Neural crest cell (in vitro differentiated cells): ENCODE measurements around the gene RNF115. TPM values are rescaled to one million over a fixed set of nuclear protein-coding genes. Genes with fewer than 3 reads are reported as not detected.

Source experiments
- DNase-seq: peaks from one replicate; pipeline ENCODE4 v3.0.0; 2021; ENCODE audit warnings: low read depth, mixed read lengths, low spot score
- H3K27ac Mint-ChIP-seq: one replicate; pipeline ENCODE4 v1.8.0; 2021; ENCODE audit warnings: mild to moderate bottlenecking, mixed read lengths; ENCODE audit not compliant: unreplicated experiment
- H3K27me3 Mint-ChIP-seq: 2 replicates; pipeline ENCODE4 v1.8.0; 2021; ENCODE audit warnings: low read depth, mild to moderate bottlenecking, mixed read lengths
- H3K36me3 Mint-ChIP-seq: 2 replicates; pipeline ENCODE4 v1.8.0; 2021; ENCODE audit warnings: low read depth, mild to moderate bottlenecking, mixed read lengths
- H3K4me1 Mint-ChIP-seq: 2 replicates; pipeline ENCODE4 v1.8.0; 2021; ENCODE audit warnings: mixed read lengths
- H3K4me3 Mint-ChIP-seq: one replicate; pipeline ENCODE4 v1.8.0; 2021; ENCODE audit warnings: mild to moderate bottlenecking, mixed read lengths
- H3K9me3 Mint-ChIP-seq: 2 replicates; pipeline ENCODE4 v1.8.0; 2021; ENCODE audit warnings: mixed read lengths
- CTCF ChIP-seq: fragments of 200-600 bp; sonication (generic); conservative IDR thresholded peaks from 2 replicates; pipeline ENCODE4 v1.5.0; 2021; ENCODE audit warnings: antibody characterized with exemption, mild to moderate bottlenecking
- microRNA-seq: library from miRNA; unstranded; fragments of <30 nt; microRNA quantifications from one replicate; pipeline ENCODE4, GENCODE V29; 2020
- total RNA-seq: library from RNA; stranded (reverse); gene quantifications from 2 replicates; pipeline ENCODE4 v1.2.1, GENCODE V29; 2021

RNF115 gene
- total RNA-seq, 1 donor from 2014 or later = 12.5 TPM

- no peaks in the 10 kb centered on the region for H3K4me1 Mint-ChIP-seq
- H3K36me3 Mint-ChIP-seq = no peaks in the 10 kb centered on the region
- DNase-seq = no peak
- H3K9me3 Mint-ChIP-seq = no peaks in the 10 kb centered on the region
- H3K4me3 Mint-ChIP-seq = no peak overlapping the region
- no peaks in the 10 kb centered on the region for H3K27me3 Mint-ChIP-seq
- TF ChIP-seq CTCF = no peak
- H3K27ac Mint-ChIP-seq = no peak overlapping the region
Measured at GRCh38 chr1:145688924-145689323, 135.0 kb downstream of the RNF115 start.

Small RNA genes within 50 kb of the gene (microRNA-seq; reads per million reads assigned to microRNA genes)
- gene MIR6736 = 1.8 reads per million

Other genes starting within 250 kb of the RNF115 start
- gene GPR89A, start 216.1 kb downstream of the RNF115 start, total RNA-seq = 27.2 and 29.0 TPM in 2 replicates
- 0.33 and 1.0 TPM in 2 replicates for gene PDZK1, start 116.7 kb downstream of the RNF115 start, total RNA-seq
- not detected in 2 replicates for gene CD160, start 104.6 kb downstream of the RNF115 start, total RNA-seq
- 38.4 and 38.5 TPM in 2 replicates for gene POLR3C, start 105 bp upstream of the RNF115 start, total RNA-seq
- gene NUDT17, start 21.5 kb upstream of the RNF115 start, total RNA-seq = 4.5 TPM in 2 replicates
- gene PIAS3, start 35.0 kb upstream of the RNF115 start, total RNA-seq = 35.1 and 38.7 TPM in 2 replicates
- 0.07 and 0.11 TPM in 2 replicates for gene ANKRD35, start 61.8 kb upstream of the RNF115 start, total RNA-seq
- 0.55 and 1.0 TPM in 2 replicates for gene ITGA10, start 86.0 kb upstream of the RNF115 start, total RNA-seq
- gene PEX11B, start 94.6 kb upstream of the RNF115 start, total RNA-seq = 18.7 and 22.1 TPM in 2 replicates
- gene RBM8A, start 103.4 kb upstream of the RNF115 start, total RNA-seq = 273 and 285 TPM in 2 replicates
- gene LIX1L, start 133.9 kb upstream of the RNF115 start, total RNA-seq = 36.0 and 37.5 TPM in 2 replicates
- gene ANKRD34A, start 140.5 kb upstream of the RNF115 start, total RNA-seq = 0.49 and 1.2 TPM in 2 replicates
- 14.6 and 15.5 TPM in 2 replicates for gene POLR3GL, start 140.6 kb upstream of the RNF115 start, total RNA-seq
- gene TXNIP, start 172.5 kb upstream of the RNF115 start, total RNA-seq = 83.5 and 90.8 TPM in 2 replicates
- gene HJV, start 197.6 kb upstream of the RNF115 start, total RNA-seq = not detected in 2 replicates